22Rv1 (cell line): ENCODE measurements around the gene TMEM94.

ENCODE experiments used
- ZFX ChIP-seq: fragments of 450-650 bp; IDR thresholded peaks from 2 replicates; pipeline ENCODE4 v1.6.1; 2017; ENCODE audit warnings: antibody characterized with exemption, borderline replicate concordance
- TF ChIP-seq, protein P1 (sequence below): fragments of 450-650 bp; IDR thresholded peaks from 2 replicates; pipeline ENCODE4 v1.5.1; 2017; ENCODE audit warnings: mild to moderate bottlenecking

DNA sequence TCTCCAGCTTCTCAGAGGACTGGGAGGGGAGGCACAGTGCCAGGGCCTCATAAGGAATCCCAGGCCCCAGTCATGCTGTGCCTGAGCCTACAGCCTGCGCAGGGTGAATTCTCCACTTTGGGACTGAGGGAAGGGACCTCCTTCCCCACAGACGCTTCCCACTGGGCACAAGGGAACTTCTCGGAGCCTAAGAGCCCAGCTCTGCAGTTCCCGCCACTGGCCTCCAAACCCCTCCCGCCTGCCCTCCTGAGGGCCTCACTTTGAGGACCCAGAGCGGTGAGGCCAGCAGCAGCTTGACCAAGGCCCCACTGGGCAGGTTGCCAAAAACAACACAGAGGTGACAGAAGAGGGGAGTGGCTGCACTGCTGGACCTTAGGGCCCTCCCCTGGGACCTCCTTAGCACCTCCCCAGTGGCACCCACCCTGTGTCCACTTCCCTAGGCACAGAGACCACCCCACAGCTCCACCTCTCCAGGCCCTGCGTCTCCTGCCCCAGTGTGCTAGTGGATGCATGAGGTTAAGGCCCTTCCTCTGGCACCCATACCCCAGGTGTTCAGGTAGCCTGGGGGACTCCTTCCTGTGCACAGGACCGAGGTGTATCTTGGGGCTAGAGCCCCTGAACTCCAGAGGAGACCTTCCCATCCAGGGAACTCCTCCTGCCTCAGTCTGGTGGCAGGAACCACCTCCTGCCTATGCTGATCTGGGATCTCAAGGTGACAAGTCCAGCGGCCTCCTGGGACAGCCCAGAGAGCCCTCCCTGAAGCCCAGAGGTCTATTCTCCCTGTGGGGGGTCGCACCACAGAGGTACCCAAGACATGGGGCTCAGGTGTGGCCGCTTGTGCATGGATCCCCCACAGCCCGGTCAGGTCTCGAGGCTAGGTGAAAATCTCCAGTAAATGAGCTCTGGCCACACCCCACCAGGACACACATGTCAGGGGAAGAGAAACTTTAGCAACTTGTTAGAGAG lies 55.5 kb downstream of the TMEM94 start:
- TF ChIP-seq, protein P1, sequence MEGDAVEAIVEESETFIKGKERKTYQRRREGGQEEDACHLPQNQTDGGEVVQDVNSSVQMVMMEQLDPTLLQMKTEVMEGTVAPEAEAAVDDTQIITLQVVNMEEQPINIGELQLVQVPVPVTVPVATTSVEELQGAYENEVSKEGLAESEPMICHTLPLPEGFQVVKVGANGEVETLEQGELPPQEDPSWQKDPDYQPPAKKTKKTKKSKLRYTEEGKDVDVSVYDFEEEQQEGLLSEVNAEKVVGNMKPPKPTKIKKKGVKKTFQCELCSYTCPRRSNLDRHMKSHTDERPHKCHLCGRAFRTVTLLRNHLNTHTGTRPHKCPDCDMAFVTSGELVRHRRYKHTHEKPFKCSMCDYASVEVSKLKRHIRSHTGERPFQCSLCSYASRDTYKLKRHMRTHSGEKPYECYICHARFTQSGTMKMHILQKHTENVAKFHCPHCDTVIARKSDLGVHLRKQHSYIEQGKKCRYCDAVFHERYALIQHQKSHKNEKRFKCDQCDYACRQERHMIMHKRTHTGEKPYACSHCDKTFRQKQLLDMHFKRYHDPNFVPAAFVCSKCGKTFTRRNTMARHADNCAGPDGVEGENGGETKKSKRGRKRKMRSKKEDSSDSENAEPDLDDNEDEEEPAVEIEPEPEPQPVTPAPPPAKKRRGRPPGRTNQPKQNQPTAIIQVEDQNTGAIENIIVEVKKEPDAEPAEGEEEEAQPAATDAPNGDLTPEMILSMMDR, result no peak
- no peak for TF ChIP-seq ZFX
